ENCODE results near the gene PTPRE. TPM values are rescaled to one million over a fixed set of nuclear protein-coding genes. Genes with fewer than 3 reads are reported as not detected.

Gene PTPRE
- polyA plus RNA-seq, 1 donor (not counting 4 experiments of a cell fraction or from before 2014, with no cell fraction given) = 15.1 TPM

DNA sequence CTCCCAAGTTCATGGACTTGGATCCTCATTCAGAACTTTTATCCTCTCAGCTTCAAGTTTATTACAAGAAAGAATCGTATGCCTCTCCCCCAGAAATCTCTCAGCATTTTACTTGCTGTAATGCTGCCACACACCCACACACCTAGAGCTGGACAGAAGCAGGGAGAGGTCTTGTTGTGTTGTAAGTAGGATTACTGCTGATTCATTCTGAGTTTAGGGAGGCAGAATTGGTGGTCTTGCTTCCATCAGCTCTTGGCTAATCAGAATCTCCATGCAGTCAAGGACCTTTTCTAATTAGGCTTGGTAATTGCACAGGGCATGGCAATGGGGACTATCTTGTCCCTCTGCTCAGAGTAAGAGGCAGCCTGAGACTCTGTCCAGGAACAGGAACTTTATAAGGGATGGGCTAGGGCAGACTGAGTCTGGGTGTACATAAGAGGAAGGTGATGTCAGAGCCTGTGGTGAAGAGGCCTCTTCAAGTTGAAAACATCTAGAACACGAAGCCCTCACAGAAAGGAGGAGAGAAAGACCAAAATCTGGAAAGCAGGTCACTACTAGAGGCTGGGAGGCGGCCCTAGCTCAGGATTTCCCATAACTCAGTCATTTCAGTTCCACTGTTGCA is 7.0 kb upstream of the PTPRE start:
- no peak overlapping the region for H3K9ac ChIP-seq (ENCODE audit: control insufficient read depth, extremely low read depth, insufficient read depth, low read length)
- no peaks in the 10 kb centered on the region for H4K20me1 ChIP-seq (ENCODE audit: control insufficient read depth, extremely low read depth, insufficient read depth, low read length)
- H2AFZ ChIP-seq (ENCODE audit: control insufficient read depth, low read length) = no peak overlapping the region
- peaks cover 5% of the 10 kb centered on the region for H3K27me3 ChIP-seq (ENCODE audit: control insufficient read depth, extremely low read depth, insufficient read depth, low read length)
- H3K36me3 ChIP-seq (ENCODE audit: control insufficient read depth in 2 of 2, extremely low read depth in 1 of 2, insufficient read depth in 2 of 2, low read length in 2 of 2) = no peaks in the 10 kb centered on the region
- no peak overlapping the region for H3K4me3 ChIP-seq (ENCODE audit: control insufficient read depth in 2 of 3, extremely low read depth in 1 of 3, insufficient read depth in 2 of 3, low read depth in 1 of 3, low read length in 3 of 3)
- dilution Hi-C loops (cut with MboI; ENCODE audit: extremely low pct_ligation_motif_present, low sequenced_read_pairs) = no loop called here
- FAIRE-seq (no peak), DNase-seq (ENCODE audit: low read depth, low spot score) (no peak)
- no peaks in the 10 kb centered on the region for H3K4me1 ChIP-seq (ENCODE audit: control insufficient read depth, extremely low read depth, insufficient read depth, low read length)
- no peak overlapping the region for H3K4me2 ChIP-seq (ENCODE audit: control insufficient read depth, extremely low read depth, insufficient read depth, low read depth, low read length)
- H3K9me3 ChIP-seq (ENCODE audit: control insufficient read depth, low read depth, low read length) = no peaks in the 10 kb centered on the region
- H3K9me1 ChIP-seq (ENCODE audit: control insufficient read depth, extremely low read depth, insufficient read depth, low read length) = no peaks in the 10 kb centered on the region
- no peak for TF ChIP-seq EZH2 (IDR thresholded peaks at IDR 0.05; ENCODE audit: low read length)
- TF ChIP-seq, protein P1, sequence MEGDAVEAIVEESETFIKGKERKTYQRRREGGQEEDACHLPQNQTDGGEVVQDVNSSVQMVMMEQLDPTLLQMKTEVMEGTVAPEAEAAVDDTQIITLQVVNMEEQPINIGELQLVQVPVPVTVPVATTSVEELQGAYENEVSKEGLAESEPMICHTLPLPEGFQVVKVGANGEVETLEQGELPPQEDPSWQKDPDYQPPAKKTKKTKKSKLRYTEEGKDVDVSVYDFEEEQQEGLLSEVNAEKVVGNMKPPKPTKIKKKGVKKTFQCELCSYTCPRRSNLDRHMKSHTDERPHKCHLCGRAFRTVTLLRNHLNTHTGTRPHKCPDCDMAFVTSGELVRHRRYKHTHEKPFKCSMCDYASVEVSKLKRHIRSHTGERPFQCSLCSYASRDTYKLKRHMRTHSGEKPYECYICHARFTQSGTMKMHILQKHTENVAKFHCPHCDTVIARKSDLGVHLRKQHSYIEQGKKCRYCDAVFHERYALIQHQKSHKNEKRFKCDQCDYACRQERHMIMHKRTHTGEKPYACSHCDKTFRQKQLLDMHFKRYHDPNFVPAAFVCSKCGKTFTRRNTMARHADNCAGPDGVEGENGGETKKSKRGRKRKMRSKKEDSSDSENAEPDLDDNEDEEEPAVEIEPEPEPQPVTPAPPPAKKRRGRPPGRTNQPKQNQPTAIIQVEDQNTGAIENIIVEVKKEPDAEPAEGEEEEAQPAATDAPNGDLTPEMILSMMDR (optimal IDR thresholded peaks at IDR 0.05 in 1 of 3, IDR thresholded peaks at IDR 0.05 in 1 of 3, conservative IDR thresholded peaks at IDR 0.05 in 1 of 3; ENCODE audit: extremely low read depth in 1 of 3, insufficient read depth in 2 of 3, low read length in 3 of 3) = no peak
- H3K79me2 ChIP-seq (ENCODE audit: control insufficient read depth, insufficient read depth, low read length) = no peaks in the 10 kb centered on the region
- no peak overlapping the region for H3K27ac ChIP-seq (ENCODE audit: control insufficient read depth, insufficient read depth, low read length)

DNA sequence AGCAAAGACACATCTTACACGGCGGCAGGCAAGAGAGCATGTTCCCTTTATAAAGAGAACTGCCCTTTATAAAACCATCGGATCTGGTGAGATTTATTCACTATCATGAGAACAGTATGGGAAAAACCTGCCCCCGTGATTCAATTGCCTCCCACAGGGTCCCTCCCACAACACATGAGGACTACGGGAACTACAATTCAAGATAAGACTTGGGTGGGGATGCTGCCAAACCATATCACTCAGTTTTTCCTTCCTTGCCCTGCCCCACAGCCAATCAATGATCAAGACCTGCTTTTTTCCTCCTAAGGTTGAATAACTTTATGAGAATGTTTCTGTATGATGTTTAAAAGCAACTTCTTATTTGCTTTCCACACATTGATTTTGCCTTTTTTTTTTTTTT is 3.1 kb upstream of the PTPRE start:
- H3K9me1 ChIP-seq (ENCODE audit: control insufficient read depth, extremely low read depth, insufficient read depth, low read length) = no peaks in the 10 kb centered on the region
- dilution Hi-C loops (cut with MboI; ENCODE audit: extremely low pct_ligation_motif_present, low sequenced_read_pairs) = no loop called here
- H3K36me3 ChIP-seq (ENCODE audit: control insufficient read depth in 2 of 2, extremely low read depth in 1 of 2, insufficient read depth in 2 of 2, low read length in 2 of 2) = no peaks in the 10 kb centered on the region
- no peak overlapping the region for H2AFZ ChIP-seq (ENCODE audit: control insufficient read depth, low read length)
- no peak overlapping the region for H3K4me2 ChIP-seq (ENCODE audit: control insufficient read depth, extremely low read depth, insufficient read depth, low read depth, low read length)
- DNase-seq (ENCODE audit: low read depth, low spot score) (no peak), FAIRE-seq (no peak)
- TF ChIP-seq, protein P1 (optimal IDR thresholded peaks at IDR 0.05 in 1 of 3, IDR thresholded peaks at IDR 0.05 in 1 of 3, conservative IDR thresholded peaks at IDR 0.05 in 1 of 3; ENCODE audit: extremely low read depth in 1 of 3, insufficient read depth in 2 of 3, low read length in 3 of 3) = no peak
- H3K4me1 ChIP-seq (ENCODE audit: control insufficient read depth, extremely low read depth, insufficient read depth, low read length) = no peaks in the 10 kb centered on the region
- H3K27ac ChIP-seq (ENCODE audit: control insufficient read depth, insufficient read depth, low read length) = no peak overlapping the region
- no peaks in the 10 kb centered on the region for H3K79me2 ChIP-seq (ENCODE audit: control insufficient read depth, insufficient read depth, low read length)
- H3K27me3 ChIP-seq (ENCODE audit: control insufficient read depth, extremely low read depth, insufficient read depth, low read length) = peaks cover 34% of the 10 kb centered on the region
- H3K9me3 ChIP-seq (ENCODE audit: control insufficient read depth, low read depth, low read length) = no peaks in the 10 kb centered on the region
- H4K20me1 ChIP-seq (ENCODE audit: control insufficient read depth, extremely low read depth, insufficient read depth, low read length) = no peaks in the 10 kb centered on the region
- no peak overlapping the region for H3K9ac ChIP-seq (ENCODE audit: control insufficient read depth, extremely low read depth, insufficient read depth, low read length)
- H3K4me3 ChIP-seq (ENCODE audit: control insufficient read depth in 2 of 3, extremely low read depth in 1 of 3, insufficient read depth in 2 of 3, low read depth in 1 of 3, low read length in 3 of 3) = no peak overlapping the region

Data from keratinocyte (primary cell).